Measurements from ENCODE around the gene GNAL. TPM values are rescaled to one million over a fixed set of nuclear protein-coding genes. Genes with fewer than 3 reads are reported as not detected.

Gene GNAL
- total RNA-seq, 2 experiments from 2014 or later = 0.11 to 0.19 TPM

DNA sequence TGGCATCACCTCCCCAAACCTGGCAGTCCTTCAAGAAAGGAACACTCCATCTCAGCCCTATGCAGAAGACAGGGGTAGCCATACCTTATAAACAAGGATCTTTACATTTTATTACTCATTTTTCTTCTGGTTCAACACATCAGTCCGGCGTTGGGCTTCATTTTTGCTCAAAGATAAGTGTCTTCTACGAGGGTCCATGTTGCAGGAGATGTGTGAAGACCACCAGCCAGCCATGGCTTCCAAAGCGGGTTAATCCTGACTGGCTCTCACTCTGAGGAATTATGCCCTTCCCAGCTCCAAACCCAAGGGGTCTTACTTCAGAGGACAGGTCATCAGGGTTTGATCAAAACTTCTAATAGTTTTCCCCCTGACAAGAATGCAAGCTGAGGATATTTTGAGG, 23.9 kb upstream of the GNAL start:
- ChIA-PET POLR2A (no interaction called here), CTCF (no interaction called here)
- Mint-ChIP-seq H3K27me3 (peaks cover 8% of the 10 kb centered on the region), H3K36me3 (ENCODE audit: low read depth) (no peaks in the 10 kb centered on the region), H3K9me3 (no peaks in the 10 kb centered on the region), H3K4me3 (no peak overlapping the region), H3K4me1 (ENCODE audit: low read depth) (no peaks in the 10 kb centered on the region), H3K27ac (no peak overlapping the region)
- H3K27ac ChIP-seq (ENCODE audit: low read depth in 1 of 2, low read length in 2 of 2) = no peak overlapping the region
- no peaks in the 10 kb centered on the region for H3K27me3 ChIP-seq (ENCODE audit: control insufficient read depth in 1 of 2, insufficient read depth in 2 of 2, low read length in 2 of 2)
- no peaks in the 10 kb centered on the region for H3K9me3 ChIP-seq (ENCODE audit: control insufficient read depth in 1 of 2, insufficient read depth in 1 of 2, low read length in 2 of 2)
- TF ChIP-seq, protein P1, sequence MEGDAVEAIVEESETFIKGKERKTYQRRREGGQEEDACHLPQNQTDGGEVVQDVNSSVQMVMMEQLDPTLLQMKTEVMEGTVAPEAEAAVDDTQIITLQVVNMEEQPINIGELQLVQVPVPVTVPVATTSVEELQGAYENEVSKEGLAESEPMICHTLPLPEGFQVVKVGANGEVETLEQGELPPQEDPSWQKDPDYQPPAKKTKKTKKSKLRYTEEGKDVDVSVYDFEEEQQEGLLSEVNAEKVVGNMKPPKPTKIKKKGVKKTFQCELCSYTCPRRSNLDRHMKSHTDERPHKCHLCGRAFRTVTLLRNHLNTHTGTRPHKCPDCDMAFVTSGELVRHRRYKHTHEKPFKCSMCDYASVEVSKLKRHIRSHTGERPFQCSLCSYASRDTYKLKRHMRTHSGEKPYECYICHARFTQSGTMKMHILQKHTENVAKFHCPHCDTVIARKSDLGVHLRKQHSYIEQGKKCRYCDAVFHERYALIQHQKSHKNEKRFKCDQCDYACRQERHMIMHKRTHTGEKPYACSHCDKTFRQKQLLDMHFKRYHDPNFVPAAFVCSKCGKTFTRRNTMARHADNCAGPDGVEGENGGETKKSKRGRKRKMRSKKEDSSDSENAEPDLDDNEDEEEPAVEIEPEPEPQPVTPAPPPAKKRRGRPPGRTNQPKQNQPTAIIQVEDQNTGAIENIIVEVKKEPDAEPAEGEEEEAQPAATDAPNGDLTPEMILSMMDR (IDR thresholded peaks at IDR 0.05) = no peak
- intact Hi-C loops (cut with DNase I, micrococcal nuclease) = no loop called here
- H3K4me3 ChIP-seq (ENCODE audit: low read length) = no peak overlapping the region
- ATAC-seq (ENCODE audit: poor library complexity) = no peak
- no peaks in the 10 kb centered on the region for H3K4me1 ChIP-seq (ENCODE audit: insufficient read depth, low read length)
- H3K36me3 ChIP-seq (ENCODE audit: insufficient read depth, low read length) = no peaks in the 10 kb centered on the region
- DNase-seq = no peak

DNA sequence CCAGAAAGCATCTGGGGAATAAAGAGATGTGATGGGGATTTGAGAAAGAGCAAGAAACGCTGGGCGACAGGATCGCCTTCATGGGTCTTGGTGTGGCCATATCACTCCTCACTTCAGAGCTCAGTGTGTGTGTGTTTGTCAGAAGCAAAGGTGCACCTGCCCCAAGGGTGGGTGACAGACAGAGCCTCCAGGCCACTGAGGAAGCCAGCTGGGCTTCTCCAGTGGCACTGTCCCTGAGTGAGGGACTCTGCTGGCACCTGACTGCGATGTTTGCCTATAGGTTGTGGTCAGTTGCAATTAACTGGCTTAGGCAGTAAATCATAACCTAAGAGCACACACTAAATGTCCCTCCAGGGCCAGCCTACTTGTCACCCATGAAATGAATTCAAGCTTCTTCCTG, 23.5 kb upstream of the GNAL start:
- POLR2A ChIA-PET = no interaction called here
- H3K4me3 Mint-ChIP-seq = no peak overlapping the region
- no peak for DNase-seq
- Histone ChIP-seq H3K27ac (ENCODE audit: low read depth in 1 of 2, low read length in 2 of 2) (no peak overlapping the region), H3K36me3 (ENCODE audit: insufficient read depth, low read length) (no peaks in the 10 kb centered on the region), H3K4me1 (ENCODE audit: insufficient read depth, low read length) (no peaks in the 10 kb centered on the region), H3K4me3 (ENCODE audit: low read length) (no peak overlapping the region), H3K9me3 (ENCODE audit: control insufficient read depth in 1 of 2, insufficient read depth in 1 of 2, low read length in 2 of 2) (no peaks in the 10 kb centered on the region), H3K27me3 (ENCODE audit: control insufficient read depth in 1 of 2, insufficient read depth in 2 of 2, low read length in 2 of 2) (peaks cover 0 to 3% of the 10 kb centered on the region in 2 experiments)
- CTCF ChIA-PET = no interaction called here
- intact Hi-C loops (cut with DNase I, micrococcal nuclease) = no loop called here
- H3K9me3 Mint-ChIP-seq = no peaks in the 10 kb centered on the region
- no peak for ATAC-seq (ENCODE audit: poor library complexity)
- H3K4me1 Mint-ChIP-seq (ENCODE audit: low read depth) = no peaks in the 10 kb centered on the region
- H3K36me3 Mint-ChIP-seq (ENCODE audit: low read depth) = no peaks in the 10 kb centered on the region
- TF ChIP-seq, protein P1 (IDR thresholded peaks at IDR 0.05) = no peak
- H3K27ac Mint-ChIP-seq = no peak overlapping the region
- peaks cover 9% of the 10 kb centered on the region for H3K27me3 Mint-ChIP-seq

DNA sequence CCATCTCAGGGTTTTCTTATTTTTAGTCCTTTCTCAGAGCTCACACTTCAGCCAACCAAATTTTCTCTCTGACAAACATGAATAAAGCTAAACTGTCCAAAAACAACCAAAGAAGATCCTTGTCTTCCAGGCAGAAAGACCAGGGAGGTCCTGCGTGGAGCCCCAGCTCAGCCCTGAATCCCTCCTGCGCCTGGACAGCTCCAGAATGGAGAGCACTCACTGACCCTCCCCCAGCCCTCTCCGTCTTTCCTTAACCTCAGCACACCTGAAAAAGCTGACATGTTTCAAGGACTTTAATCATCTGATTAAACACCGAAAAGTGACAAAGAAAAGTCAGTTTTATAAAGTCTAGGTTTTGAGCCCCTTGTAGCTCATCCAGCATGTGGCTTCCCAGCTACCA, 22.9 kb upstream of the GNAL start:
- peaks cover 0 to 3% of the 10 kb centered on the region in 2 experiments for H3K27me3 ChIP-seq (ENCODE audit: control insufficient read depth in 1 of 2, insufficient read depth in 2 of 2, low read length in 2 of 2)
- no peak overlapping the region for H3K4me3 ChIP-seq (ENCODE audit: low read length)
- ATAC-seq (ENCODE audit: poor library complexity) (no peak), DNase-seq (no peak)
- no peaks in the 10 kb centered on the region for H3K9me3 ChIP-seq (ENCODE audit: control insufficient read depth in 1 of 2, insufficient read depth in 1 of 2, low read length in 2 of 2)
- H3K36me3 ChIP-seq (ENCODE audit: insufficient read depth, low read length) = no peaks in the 10 kb centered on the region
- H3K27ac ChIP-seq (ENCODE audit: low read depth in 1 of 2, low read length in 2 of 2) = no peak overlapping the region
- Mint-ChIP-seq H3K4me1 (ENCODE audit: low read depth) (no peaks in the 10 kb centered on the region), H3K4me3 (no peak overlapping the region), H3K9me3 (no peaks in the 10 kb centered on the region), H3K27ac (no peak overlapping the region), H3K27me3 (peaks cover 9% of the 10 kb centered on the region), H3K36me3 (ENCODE audit: low read depth) (no peaks in the 10 kb centered on the region)
- intact Hi-C loops (cut with DNase I, micrococcal nuclease) = no loop called here
- POLR2A ChIA-PET = no interaction called here
- CTCF ChIA-PET = no interaction called here
- no peaks in the 10 kb centered on the region for H3K4me1 ChIP-seq (ENCODE audit: insufficient read depth, low read length)
- TF ChIP-seq, protein P1 (IDR thresholded peaks at IDR 0.05) = no peak
